Liver (tissue), 9 donors: ENCODE measurements around the gene PARD3B. TPM values are rescaled to one million over a fixed set of nuclear protein-coding genes. Genes with fewer than 3 reads are reported as not detected.

Source experiments
- DNase-seq: peaks from one replicate; pipeline ENCODE4 v3.0.0-alpha.2; 2017; ENCODE audit warnings: low spot score
- H3K27ac ChIP-seq, 2 donors: one replicate each; pipeline ENCODE4 v1.7.0; 2013; ENCODE audit warnings: inconsistent platforms in 2 of 2, low read length in 2 of 2, control low read depth in 1 of 2, low read depth in 1 of 2, mild to moderate bottlenecking in 1 of 2
- H3K27me3 ChIP-seq, 4 donors: one replicate each; pipeline versions ENCODE4 v1.6.1 to v1.7.0; 2013; ENCODE audit warnings: low read length in 3 of 4, inconsistent platforms in 1 of 4, mild to moderate bottlenecking in 1 of 4, moderate library complexity in 1 of 4; ENCODE audit not compliant: control insufficient read depth in 4 of 4, insufficient read depth in 4 of 4
- H3K36me3 ChIP-seq, 4 donors: one replicate each; pipeline versions ENCODE4 v1.6.1 to v1.7.0; 2013; ENCODE audit warnings: low read length in 3 of 4, mild to moderate bottlenecking in 3 of 4, low read depth in 1 of 4, moderate library complexity in 1 of 4; ENCODE audit not compliant: control insufficient read depth in 4 of 4, insufficient read depth in 3 of 4
- H3K4me1 ChIP-seq, 4 donors: one replicate each; pipeline versions ENCODE4 v1.6.1 to v1.7.0; 2013; ENCODE audit warnings: low read length in 3 of 4, mild to moderate bottlenecking in 3 of 4, moderate library complexity in 1 of 4; ENCODE audit not compliant: control insufficient read depth in 4 of 4, insufficient read depth in 4 of 4
- H3K4me3 ChIP-seq, 3 donors: one replicate each; pipeline versions ENCODE4 v1.6.1 to v1.7.0; 2013; ENCODE audit warnings: low read length in 3 of 3, control low read depth in 1 of 3, low read depth in 1 of 3, mild to moderate bottlenecking in 1 of 3
- H3K9ac ChIP-seq, 2 donors: one replicate each; pipeline ENCODE4 v1.7.0; 2013; ENCODE audit warnings: low read length in 2 of 2, mild to moderate bottlenecking in 2 of 2, moderate library complexity in 2 of 2, control low read depth in 1 of 2, low read depth in 1 of 2
- H3K9me3 ChIP-seq, 4 donors: one replicate each; pipeline versions ENCODE4 v1.6.1 to v1.7.0; 2013; ENCODE audit warnings: low read length in 3 of 4; ENCODE audit not compliant: control insufficient read depth in 4 of 4
- EGR1 ChIP-seq, 2 donors: IDR thresholded peaks; 2 replicates each; pipeline ENCODE4 v1.6.1; 2016 to 2018; ENCODE audit warnings: antibody characterized with exemption in 2 of 2, low read depth in 2 of 2
- FOXA1 ChIP-seq: IDR thresholded peaks from 2 replicates; pipeline ENCODE4 v1.6.1; 2016; ENCODE audit warnings: antibody characterized with exemption
- FOXA2 ChIP-seq: IDR thresholded peaks from 2 replicates; pipeline ENCODE4 v1.6.1; 2016; ENCODE audit warnings: antibody characterized with exemption
- GABPA ChIP-seq, 2 donors: IDR thresholded peaks in 1 of 2; conservative IDR thresholded peaks in 1 of 2; 2 replicates each; pipeline ENCODE4 v1.6.1; 2016; ENCODE audit warnings: antibody characterized with exemption in 2 of 2, mild to moderate bottlenecking in 1 of 2, moderate library complexity in 1 of 2
- HNF4A ChIP-seq, 2 donors: conservative IDR thresholded peaks; 2 replicates each; pipeline ENCODE4 v1.6.1; 2016; ENCODE audit warnings: antibody characterized with exemption in 2 of 2, mild to moderate bottlenecking in 2 of 2
- HNF4G ChIP-seq: IDR thresholded peaks from 2 replicates; pipeline ENCODE4 v1.6.1; 2016; ENCODE audit warnings: antibody characterized with exemption
- JUND ChIP-seq, 2 donors: IDR thresholded peaks; 2 replicates each; pipeline ENCODE4 v1.6.1; 2016; ENCODE audit warnings: antibody characterized with exemption in 2 of 2
- NR2F2 ChIP-seq: IDR thresholded peaks from 2 replicates; pipeline ENCODE4 v1.6.1; 2016; ENCODE audit warnings: antibody characterized with exemption
- RAD21 ChIP-seq, 2 donors: IDR thresholded peaks; 2 replicates each; pipeline ENCODE4 v1.6.1; 2016; ENCODE audit warnings: antibody characterized with exemption in 2 of 2, mild to moderate bottlenecking in 2 of 2
- RXRA ChIP-seq, 2 donors: IDR thresholded peaks; 2 replicates each; pipeline ENCODE4 v1.6.1; 2017 to 2018; ENCODE audit warnings: antibody characterized with exemption in 2 of 2, mild to moderate bottlenecking in 1 of 2
- SP1 ChIP-seq: IDR thresholded peaks from 2 replicates; pipeline ENCODE4 v1.6.1; 2018; ENCODE audit warnings: antibody characterized with exemption, mild to moderate bottlenecking
- TAF1 ChIP-seq: conservative IDR thresholded peaks from 2 replicates; pipeline ENCODE4 v1.6.1; 2016; ENCODE audit warnings: antibody characterized with exemption, mild to moderate bottlenecking
- YY1 ChIP-seq: IDR thresholded peaks from 2 replicates; pipeline ENCODE4 v1.6.1; 2016; ENCODE audit warnings: antibody characterized with exemption, mild to moderate bottlenecking
- WGBS: extraction: QIAGEN DNeasy Blood & Tissue Kit; methylation state at CpG from one replicate; pipeline ENCODE4 v1.1.7; 2013; 5-methylcytosine and 5-hydroxymethylcytosine counted together
- polyA plus RNA-seq, 2 donors: library from polyadenylated mRNA; stranded (reverse) in 1 of 2; unstranded in 1 of 2; fragments of 200-250 nt in 1 of 2; fragments of >200 nt in 1 of 2; fragmentation: Nextera tagmentation in 1 of 2; extraction: Ambion mirVana in 1 of 2; gene quantifications; one replicate each; pipeline versions ENCODE4 v1.2.1 to v1.2.3, GENCODE V29; 2013 to 2015
- total RNA-seq, 2 donors: library from RNA; depleted of rRNA; stranded (reverse); fragments of >200 nt; gene quantifications; one replicate each; pipeline ENCODE4 v1.2.3, GENCODE V29; 2014
- TF ChIP-seq, protein P1 (sequence below): IDR thresholded peaks from 2 replicates; pipeline ENCODE4 v1.6.1; 2016; ENCODE audit warnings: antibody characterized with exemption
- TF ChIP-seq, protein P2 (sequence below): IDR thresholded peaks from 2 replicates; pipeline ENCODE4 v1.6.1; 2016; ENCODE audit warnings: antibody characterized with exemption
- TF ChIP-seq, protein P3 (sequence below): IDR thresholded peaks from 2 replicates; pipeline ENCODE4 v1.6.1; 2016; ENCODE audit warnings: antibody characterized with exemption
- TF ChIP-seq, protein P4 (sequence below): fragments of 150-350 bp; IDR thresholded peaks from 2 replicates; pipeline ENCODE4 v1.5.1; 2017; ENCODE audit warnings: improper control_type of control experiment, low read depth, low read length; ENCODE audit not compliant: missing input control
- TF ChIP-seq, protein P5 (sequence below): IDR thresholded peaks from 2 replicates; pipeline ENCODE4 v1.6.1; 2016; ENCODE audit warnings: antibody characterized with exemption, mild to moderate bottlenecking
- donor health status: healthy.
- donor health status: healthy.
- donor health status: healthy.
- donor health status: healthy.
- donor health status: healthy.

The PARD3B gene
- total and polyA plus RNA-seq, 4 donors, result 1.1 to 10.3 (median 3.7) TPM

DNA sequence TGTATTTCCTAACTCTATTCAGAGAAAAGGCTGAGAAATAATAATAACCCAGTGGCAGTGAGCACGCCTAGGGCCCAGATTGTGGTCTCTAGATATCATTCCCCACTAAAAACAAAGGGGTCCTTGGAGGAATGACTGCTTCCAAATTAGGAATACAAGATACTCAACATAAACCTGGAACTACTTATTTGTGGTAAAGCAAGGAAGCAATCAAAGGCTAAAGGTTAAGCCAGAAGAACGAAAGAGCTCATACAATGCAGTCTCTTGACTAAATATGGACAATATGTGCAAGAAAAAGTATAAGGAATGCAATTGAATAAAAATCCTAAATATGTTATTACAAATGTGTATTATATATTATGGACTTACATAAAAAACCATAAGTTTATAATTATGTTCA lies 883.5 kb downstream of the PARD3B start:
- Histone ChIP-seq H3K9me3 (no peaks in the 10 kb centered on the region), H3K27me3 (no peaks in the 10 kb centered on the region), H3K36me3 (no peaks in the 10 kb centered on the region), H3K9ac (no peak overlapping the region), H3K4me3 (no peak overlapping the region), H3K27ac (no peak overlapping the region), H3K4me1 (no peaks in the 10 kb centered on the region)
- WGBS, result 97% methylated on average over 2 of the region's 2 CpGs
- DNase-seq, result no peak
- no peak for TF ChIP-seq JUND (IDR thresholded peaks at IDR 0.05)
- no peak for TF ChIP-seq HNF4A (conservative IDR thresholded peaks at IDR 0.05)
- TF ChIP-seq GABPA (IDR thresholded peaks at IDR 0.05 in 1 of 2, conservative IDR thresholded peaks at IDR 0.05 in 1 of 2), result no peak
- TF ChIP-seq FOXA2, result no peak
- TF ChIP-seq, protein P1, sequence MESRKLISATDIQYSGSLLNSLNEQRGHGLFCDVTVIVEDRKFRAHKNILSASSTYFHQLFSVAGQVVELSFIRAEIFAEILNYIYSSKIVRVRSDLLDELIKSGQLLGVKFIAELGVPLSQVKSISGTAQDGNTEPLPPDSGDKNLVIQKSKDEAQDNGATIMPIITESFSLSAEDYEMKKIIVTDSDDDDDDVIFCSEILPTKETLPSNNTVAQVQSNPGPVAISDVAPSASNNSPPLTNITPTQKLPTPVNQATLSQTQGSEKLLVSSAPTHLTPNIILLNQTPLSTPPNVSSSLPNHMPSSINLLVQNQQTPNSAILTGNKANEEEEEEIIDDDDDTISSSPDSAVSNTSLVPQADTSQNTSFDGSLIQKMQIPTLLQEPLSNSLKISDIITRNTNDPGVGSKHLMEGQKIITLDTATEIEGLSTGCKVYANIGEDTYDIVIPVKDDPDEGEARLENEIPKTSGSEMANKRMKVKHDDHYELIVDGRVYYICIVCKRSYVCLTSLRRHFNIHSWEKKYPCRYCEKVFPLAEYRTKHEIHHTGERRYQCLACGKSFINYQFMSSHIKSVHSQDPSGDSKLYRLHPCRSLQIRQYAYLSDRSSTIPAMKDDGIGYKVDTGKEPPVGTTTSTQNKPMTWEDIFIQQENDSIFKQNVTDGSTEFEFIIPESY, result no peak
- no peak for TF ChIP-seq FOXA1
- no peak for TF ChIP-seq SP1
- TF ChIP-seq EGR1 (IDR thresholded peaks at IDR 0.05; ENCODE audit: low read depth in 2 of 2), result no peak
- no peak for TF ChIP-seq YY1
- TF ChIP-seq HNF4G, result no peak
- TF ChIP-seq, protein P2, sequence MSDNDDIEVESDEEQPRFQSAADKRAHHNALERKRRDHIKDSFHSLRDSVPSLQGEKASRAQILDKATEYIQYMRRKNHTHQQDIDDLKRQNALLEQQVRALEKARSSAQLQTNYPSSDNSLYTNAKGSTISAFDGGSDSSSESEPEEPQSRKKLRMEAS, result no peak
- no peak for TF ChIP-seq RAD21 (IDR thresholded peaks at IDR 0.05)

DNA sequence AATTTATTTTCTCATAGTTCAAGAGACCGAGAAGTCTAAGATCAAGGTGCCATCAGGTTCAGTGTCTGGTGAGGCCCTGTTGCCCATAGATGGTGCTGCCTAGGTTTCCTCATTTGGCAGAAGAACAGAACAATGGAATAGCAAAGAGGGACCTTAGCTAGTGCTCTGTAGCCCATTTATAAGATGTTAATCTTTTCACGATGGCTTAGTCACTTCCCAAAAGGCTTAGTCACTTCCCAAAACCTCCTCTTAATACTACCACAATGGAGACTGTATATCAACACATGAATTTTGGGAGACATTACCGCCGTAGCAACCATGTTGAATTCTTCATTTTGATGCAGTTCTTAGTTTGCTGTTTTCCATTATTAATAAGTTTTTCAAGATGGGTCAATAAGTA lies 890.7 kb downstream of the PARD3B start:
- H3K27ac ChIP-seq, result no peak overlapping the region
- H3K4me3 ChIP-seq, result no peak overlapping the region
- H3K27me3 ChIP-seq, result no peaks in the 10 kb centered on the region
- TF ChIP-seq FOXA2, result no peak
- TF ChIP-seq SP1, result no peak
- TF ChIP-seq, protein P3, sequence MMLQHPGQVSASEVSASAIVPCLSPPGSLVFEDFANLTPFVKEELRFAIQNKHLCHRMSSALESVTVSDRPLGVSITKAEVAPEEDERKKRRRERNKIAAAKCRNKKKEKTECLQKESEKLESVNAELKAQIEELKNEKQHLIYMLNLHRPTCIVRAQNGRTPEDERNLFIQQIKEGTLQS, result no peak
- no peak for TF ChIP-seq RAD21 (IDR thresholded peaks at IDR 0.05)
- TF ChIP-seq GABPA (IDR thresholded peaks at IDR 0.05 in 1 of 2, conservative IDR thresholded peaks at IDR 0.05 in 1 of 2), result no peak
- TF ChIP-seq HNF4A (conservative IDR thresholded peaks at IDR 0.05), result no peak
- no peak for TF ChIP-seq YY1
- no peak for TF ChIP-seq NR2F2
- TF ChIP-seq RXRA (IDR thresholded peaks at IDR 0.05), result no peak
- no peak for TF ChIP-seq JUND (IDR thresholded peaks at IDR 0.05)
- TF ChIP-seq, protein P4, sequence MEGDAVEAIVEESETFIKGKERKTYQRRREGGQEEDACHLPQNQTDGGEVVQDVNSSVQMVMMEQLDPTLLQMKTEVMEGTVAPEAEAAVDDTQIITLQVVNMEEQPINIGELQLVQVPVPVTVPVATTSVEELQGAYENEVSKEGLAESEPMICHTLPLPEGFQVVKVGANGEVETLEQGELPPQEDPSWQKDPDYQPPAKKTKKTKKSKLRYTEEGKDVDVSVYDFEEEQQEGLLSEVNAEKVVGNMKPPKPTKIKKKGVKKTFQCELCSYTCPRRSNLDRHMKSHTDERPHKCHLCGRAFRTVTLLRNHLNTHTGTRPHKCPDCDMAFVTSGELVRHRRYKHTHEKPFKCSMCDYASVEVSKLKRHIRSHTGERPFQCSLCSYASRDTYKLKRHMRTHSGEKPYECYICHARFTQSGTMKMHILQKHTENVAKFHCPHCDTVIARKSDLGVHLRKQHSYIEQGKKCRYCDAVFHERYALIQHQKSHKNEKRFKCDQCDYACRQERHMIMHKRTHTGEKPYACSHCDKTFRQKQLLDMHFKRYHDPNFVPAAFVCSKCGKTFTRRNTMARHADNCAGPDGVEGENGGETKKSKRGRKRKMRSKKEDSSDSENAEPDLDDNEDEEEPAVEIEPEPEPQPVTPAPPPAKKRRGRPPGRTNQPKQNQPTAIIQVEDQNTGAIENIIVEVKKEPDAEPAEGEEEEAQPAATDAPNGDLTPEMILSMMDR, result no peak
- no peak for TF ChIP-seq FOXA1
- TF ChIP-seq, protein P1, result no peak
- TF ChIP-seq HNF4G, result no peak
- TF ChIP-seq TAF1, result no peak
- TF ChIP-seq, protein P5, sequence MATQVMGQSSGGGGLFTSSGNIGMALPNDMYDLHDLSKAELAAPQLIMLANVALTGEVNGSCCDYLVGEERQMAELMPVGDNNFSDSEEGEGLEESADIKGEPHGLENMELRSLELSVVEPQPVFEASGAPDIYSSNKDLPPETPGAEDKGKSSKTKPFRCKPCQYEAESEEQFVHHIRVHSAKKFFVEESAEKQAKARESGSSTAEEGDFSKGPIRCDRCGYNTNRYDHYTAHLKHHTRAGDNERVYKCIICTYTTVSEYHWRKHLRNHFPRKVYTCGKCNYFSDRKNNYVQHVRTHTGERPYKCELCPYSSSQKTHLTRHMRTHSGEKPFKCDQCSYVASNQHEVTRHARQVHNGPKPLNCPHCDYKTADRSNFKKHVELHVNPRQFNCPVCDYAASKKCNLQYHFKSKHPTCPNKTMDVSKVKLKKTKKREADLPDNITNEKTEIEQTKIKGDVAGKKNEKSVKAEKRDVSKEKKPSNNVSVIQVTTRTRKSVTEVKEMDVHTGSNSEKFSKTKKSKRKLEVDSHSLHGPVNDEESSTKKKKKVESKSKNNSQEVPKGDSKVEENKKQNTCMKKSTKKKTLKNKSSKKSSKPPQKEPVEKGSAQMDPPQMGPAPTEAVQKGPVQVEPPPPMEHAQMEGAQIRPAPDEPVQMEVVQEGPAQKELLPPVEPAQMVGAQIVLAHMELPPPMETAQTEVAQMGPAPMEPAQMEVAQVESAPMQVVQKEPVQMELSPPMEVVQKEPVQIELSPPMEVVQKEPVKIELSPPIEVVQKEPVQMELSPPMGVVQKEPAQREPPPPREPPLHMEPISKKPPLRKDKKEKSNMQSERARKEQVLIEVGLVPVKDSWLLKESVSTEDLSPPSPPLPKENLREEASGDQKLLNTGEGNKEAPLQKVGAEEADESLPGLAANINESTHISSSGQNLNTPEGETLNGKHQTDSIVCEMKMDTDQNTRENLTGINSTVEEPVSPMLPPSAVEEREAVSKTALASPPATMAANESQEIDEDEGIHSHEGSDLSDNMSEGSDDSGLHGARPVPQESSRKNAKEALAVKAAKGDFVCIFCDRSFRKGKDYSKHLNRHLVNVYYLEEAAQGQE, result no peak
- no peak for DNase-seq
- H3K9me3 ChIP-seq, result no peaks in the 10 kb centered on the region
- H3K36me3 ChIP-seq, result no peaks in the 10 kb centered on the region
- no peak overlapping the region for H3K9ac ChIP-seq
- 95% methylated on average over 4 of the region's 4 CpGs for WGBS
- H3K4me1 ChIP-seq, result no peaks in the 10 kb centered on the region
